Thyroid gland (tissue), 4 donors: ENCODE data around the gene DOCK1. TPM values are rescaled to one million over a fixed set of nuclear protein-coding genes. Genes with fewer than 3 reads are reported as not detected.

Experiments used
- DNase-seq, 2 donors: peaks; one replicate each; pipeline ENCODE4 v3.0.0-alpha.2; 2019
- H3K27ac ChIP-seq, 3 donors: fragments of 200-600 bp; sonication (generic); 1 replicate in 2 of 3; 2 replicates in 1 of 3; pipeline ENCODE4 v1.5.1; 2016 to 2019; ENCODE audit warnings: mild to moderate bottlenecking in 1 of 3, moderate library complexity in 1 of 3
- H3K27me3 ChIP-seq: fragments of 200-600 bp; sonication (generic); one replicate; pipeline ENCODE4 v1.5.1; 2019
- H3K36me3 ChIP-seq, 2 donors: fragments of 200-600 bp; sonication (generic); one replicate each; pipeline ENCODE4 v1.5.1; 2016 to 2019
- H3K4me1 ChIP-seq, 2 donors: fragments of 200-600 bp; sonication (generic); one replicate each; pipeline ENCODE4 v1.5.1; 2017 to 2019
- H3K4me3 ChIP-seq, 3 donors: fragments of 200-600 bp; sonication (generic); replicated peaks in 1 of 3; 1 replicate in 2 of 3; 2 replicates in 1 of 3; pipeline ENCODE4 v1.5.1; 2016; ENCODE audit warnings: mild to moderate bottlenecking in 1 of 3
- H3K9me3 ChIP-seq: fragments of 200-600 bp; sonication (generic); one replicate; pipeline ENCODE4 v1.5.1; 2017
- CTCF ChIP-seq, 6 experiments: fragments of 200-600 bp in 3 of 6; fragments of 450-650 bp in 3 of 6; sonication (generic) in 3 of 6; IDR thresholded peaks; one replicate each; pipeline ENCODE4 v1.5.1; 2016 to 2019; ENCODE audit warnings: antibody characterized with exemption in 6 of 6, mild to moderate bottlenecking in 2 of 6, inconsistent platforms in 1 of 6, moderate library complexity in 1 of 6
- POLR2A ChIP-seq, 2 donors: fragments of 450-650 bp; IDR thresholded peaks; one replicate each; pipeline ENCODE4 v1.6.1; 2017; ENCODE audit warnings: antibody characterized with exemption in 2 of 2, mild to moderate bottlenecking in 2 of 2, moderate library complexity in 1 of 2
- WGBS, 2 donors: methylation state at CpG; one replicate each; pipeline ENCODE4 v1.1.5; 2017; 5-methylcytosine and 5-hydroxymethylcytosine counted together
- intact Hi-C: fragments of 100-400 bp; cut with DNase I; formaldehyde crosslinking; loops from one replicate; pipeline ENCODE4 v1.15.1; 2023
- total RNA-seq, 4 donors: library from RNA; depleted of rRNA; stranded (reverse); fragments of >200 nt; gene quantifications; one replicate each; pipeline ENCODE4 v1.2.3, GENCODE V29; 2016

Gene DOCK1
- total RNA-seq, 4 donors from 2014 or later = 89.7 to 217 (median 112) TPM

- TF ChIP-seq CTCF (IDR thresholded peaks at IDR 0.05) (no peak), POLR2A (IDR thresholded peaks at IDR 0.05) (no peak)
- H3K4me3 ChIP-seq = no peak overlapping the region
- DNase-seq = no peak
- intact Hi-C loops = no loop called here
- H3K36me3 ChIP-seq = no peaks in the 10 kb centered on the region
- H3K27me3 ChIP-seq = no peaks in the 10 kb centered on the region
- H3K9me3 ChIP-seq = no peaks in the 10 kb centered on the region
- no peak overlapping the region for H3K27ac ChIP-seq
- H3K4me1 ChIP-seq = no peaks in the 10 kb centered on the region
Observed at GRCh38 chr10:127118034-127118433, 212.8 kb downstream of the DOCK1 start.

GRCh38 chr10:127119936-127120335, 214.7 kb downstream of the DOCK1 start:
- H3K27me3 ChIP-seq = no peaks in the 10 kb centered on the region
- 90 to 91% methylated on average over 8 of the region's 8 CpGs for WGBS, 2 donors
- intact Hi-C loops = no loop called here
- H3K36me3 ChIP-seq = no peaks in the 10 kb centered on the region
- no peaks in the 10 kb centered on the region for H3K4me1 ChIP-seq
- H3K27ac ChIP-seq = no peak overlapping the region
- no peak for DNase-seq
- H3K4me3 ChIP-seq = no peak overlapping the region
- TF ChIP-seq CTCF (IDR thresholded peaks at IDR 0.05) (no peak), POLR2A (IDR thresholded peaks at IDR 0.05) (no peak)
- no peaks in the 10 kb centered on the region for H3K9me3 ChIP-seq

GRCh38 chr10:127122831-127123230, 217.6 kb downstream of the DOCK1 start:
- Histone ChIP-seq H3K9me3 (no peaks in the 10 kb centered on the region), H3K36me3 (peaks cover 0 to 3% of the 10 kb centered on the region in 2 donors), H3K27ac (no peak overlapping the region), H3K27me3 (no peaks in the 10 kb centered on the region), H3K4me3 (no peak overlapping the region), H3K4me1 (no peaks in the 10 kb centered on the region)
- 72 to 74% methylated on average over 4 of the region's 4 CpGs for WGBS, 2 donors
- intact Hi-C loops = no loop called here
- TF ChIP-seq CTCF (IDR thresholded peaks at IDR 0.05) = no peak
- TF ChIP-seq POLR2A (IDR thresholded peaks at IDR 0.05) = no peak
- no peak for DNase-seq

GRCh38 chr10:127123626-127124025, 218.4 kb downstream of the DOCK1 start:
- no peak for DNase-seq
- TF ChIP-seq POLR2A (IDR thresholded peaks at IDR 0.05) (no peak), CTCF (IDR thresholded peaks at IDR 0.05) (no peak)
- intact Hi-C loops = no loop called here
- WGBS, 2 donors = 82 to 95% methylated on average over 6 of the region's 6 CpGs
- Histone ChIP-seq H3K9me3 (no peaks in the 10 kb centered on the region), H3K4me3 (no peak overlapping the region), H3K27me3 (no peaks in the 10 kb centered on the region), H3K4me1 (no peaks in the 10 kb centered on the region), H3K36me3 (peaks cover 0 to 5% of the 10 kb centered on the region in 2 donors), H3K27ac (no peak overlapping the region)

- Histone ChIP-seq H3K27me3 (no peaks in the 10 kb centered on the region), H3K27ac (no peak overlapping the region), H3K4me3 (no peak overlapping the region), H3K4me1 (no peaks in the 10 kb centered on the region), H3K9me3 (no peaks in the 10 kb centered on the region), H3K36me3 (peaks cover 0 to 9% of the 10 kb centered on the region in 2 donors)
- DNase-seq = no peak
- 86 to 88% methylated on average over 9 of the region's 9 CpGs for WGBS, 2 donors
- intact Hi-C loops = no loop called here
- no peak for TF ChIP-seq CTCF (IDR thresholded peaks at IDR 0.05)
- no peak for TF ChIP-seq POLR2A (IDR thresholded peaks at IDR 0.05)
Observed at GRCh38 chr10:127125331-127125730, 220.1 kb downstream of the DOCK1 start.
